Endometrial microvascular endothelial cells (primary cell): ENCODE data around the gene CUX1. TPM values are rescaled to one million over a fixed set of nuclear protein-coding genes. Genes with fewer than 3 reads are reported as not detected.
"Not testable (repeated sequence)": the region's sequence is repeated elsewhere in the genome, so short reads cannot be mapped to it uniquely, and the experiment has no call there.

Experiments
- in situ Hi-C: cut with HindIII; loops from 2 replicates; pipeline ENCODE4 v1.10.0; 2017; ENCODE audit warnings: low sequenced_read_pairs, low pct_unique_long_range_greater_than_20kb; ENCODE audit errors: inconsistent ontology term
- total RNA-seq: library from RNA; depleted of rRNA; stranded (reverse); fragments of >200 nt; gene quantifications from one replicate; pipeline ENCODE4 v1.2.3, GENCODE V29; 2015; ENCODE audit errors: inconsistent ontology term

CUX1 gene
- total RNA-seq, 1 donor from 2014 or later: 14.9 TPM

DNA sequence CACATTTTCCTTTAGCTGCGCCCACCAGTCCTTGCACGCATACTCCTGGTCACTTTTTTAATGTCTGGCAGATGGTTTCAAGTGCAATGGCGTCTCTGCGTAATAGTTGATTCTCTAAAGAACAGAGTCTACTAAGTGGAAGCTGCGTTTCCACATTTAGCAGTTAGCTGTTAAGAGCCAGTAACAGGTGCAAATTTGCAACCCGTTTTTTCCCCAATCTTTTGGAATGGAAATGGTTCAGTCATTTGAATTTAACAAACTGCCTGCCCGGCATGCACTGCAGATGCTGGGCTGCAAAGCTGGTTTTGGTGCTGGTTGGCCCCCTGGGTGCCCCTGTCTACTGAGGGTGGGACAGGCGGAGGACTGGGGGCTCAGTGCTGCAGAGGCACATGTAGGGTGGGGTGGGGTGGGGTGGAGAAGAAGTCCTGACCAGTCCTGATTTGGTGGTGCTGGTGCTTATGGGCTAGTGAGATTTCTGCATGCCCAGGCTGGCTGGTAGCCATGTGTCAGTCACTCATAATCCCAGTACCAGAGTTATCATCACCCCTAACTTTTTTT lies 43.9 kb downstream of the CUX1 start:
- in situ Hi-C loops: no loop called here

DNA sequence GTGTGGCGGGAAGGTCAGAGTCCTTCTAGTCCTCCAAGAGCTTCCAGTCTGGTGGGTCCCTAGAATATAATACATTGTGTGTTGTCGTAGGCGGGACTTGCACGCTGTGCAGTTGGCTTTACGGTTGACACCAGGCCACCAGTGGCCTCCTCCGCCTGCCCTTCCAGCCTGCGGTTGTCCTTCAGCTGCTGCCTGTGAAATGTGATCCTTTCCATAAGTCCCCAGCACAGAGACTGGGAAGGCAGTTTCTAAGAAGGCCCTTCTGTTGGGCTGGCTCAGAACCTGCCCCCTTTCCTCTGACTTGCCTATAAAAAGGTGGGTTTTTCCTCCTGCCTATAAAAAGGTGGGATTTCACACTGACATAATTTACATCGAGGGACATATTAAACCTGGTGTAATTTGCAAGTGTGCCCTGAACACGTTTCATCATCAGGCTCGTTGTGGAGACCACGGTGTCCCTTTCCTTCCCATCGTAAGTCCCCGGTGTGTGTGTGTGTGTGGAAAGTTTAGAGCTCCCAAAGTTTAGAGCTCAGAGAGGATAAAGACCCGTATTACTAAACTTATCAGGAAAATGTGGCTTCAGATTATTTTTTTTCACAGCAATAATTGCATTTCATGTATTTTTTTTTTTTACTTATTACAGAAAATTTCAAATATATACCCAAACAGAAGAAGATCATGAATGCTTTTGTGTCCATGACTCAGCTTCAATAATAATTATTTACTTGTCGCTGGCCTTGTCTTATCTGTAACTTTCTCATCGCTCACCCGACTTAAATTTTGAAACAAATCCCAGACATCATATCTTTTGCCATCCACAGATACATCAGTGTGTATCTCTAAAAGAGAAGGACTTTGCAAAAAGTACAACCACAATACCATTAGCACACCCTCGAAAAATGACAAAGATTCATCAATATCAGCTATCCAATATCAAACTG lies 45.1 kb downstream of the CUX1 start:
- in situ Hi-C loops: no loop called here

DNA sequence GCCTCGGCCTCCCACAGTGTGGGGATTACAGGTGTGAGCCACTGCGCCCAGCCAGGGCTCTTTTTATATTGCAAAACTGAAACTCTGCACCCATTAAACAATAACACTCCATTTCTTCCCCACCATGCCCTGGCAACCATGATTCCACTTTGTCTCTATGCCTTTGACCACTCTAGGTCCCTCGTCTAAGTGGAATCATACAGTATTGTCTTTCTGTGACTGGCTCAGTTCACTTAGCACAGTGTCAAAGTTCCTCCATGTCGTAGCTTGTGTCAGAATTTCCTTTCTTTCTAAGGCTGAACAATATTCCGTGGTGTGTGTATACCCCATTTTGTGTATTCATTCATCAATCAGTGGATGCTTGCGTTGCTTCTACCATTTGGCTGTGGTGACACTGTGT lies 46.2 kb downstream of the CUX1 start:
- in situ Hi-C loops: no loop called here

DNA sequence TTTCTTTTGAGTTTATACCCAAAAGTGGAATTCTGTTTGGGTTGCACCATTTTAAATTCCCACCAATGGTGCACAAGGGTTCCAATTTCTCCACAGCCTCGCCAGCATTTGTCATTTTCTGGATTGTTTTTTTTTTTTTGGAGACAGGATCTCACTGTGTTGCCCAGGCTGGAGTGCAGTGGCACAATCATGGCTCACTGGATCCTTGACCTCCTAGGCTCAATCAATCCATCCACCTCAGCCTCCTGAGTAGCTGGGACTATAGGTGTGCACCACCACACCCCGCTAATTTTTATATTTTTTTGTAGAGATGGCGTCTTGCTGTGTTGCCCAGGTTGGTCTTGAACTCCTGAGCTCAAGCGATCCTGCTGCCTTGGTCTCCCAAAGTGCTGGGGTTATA lies 46.6 kb downstream of the CUX1 start:
- in situ Hi-C loops: no loop called here

DNA sequence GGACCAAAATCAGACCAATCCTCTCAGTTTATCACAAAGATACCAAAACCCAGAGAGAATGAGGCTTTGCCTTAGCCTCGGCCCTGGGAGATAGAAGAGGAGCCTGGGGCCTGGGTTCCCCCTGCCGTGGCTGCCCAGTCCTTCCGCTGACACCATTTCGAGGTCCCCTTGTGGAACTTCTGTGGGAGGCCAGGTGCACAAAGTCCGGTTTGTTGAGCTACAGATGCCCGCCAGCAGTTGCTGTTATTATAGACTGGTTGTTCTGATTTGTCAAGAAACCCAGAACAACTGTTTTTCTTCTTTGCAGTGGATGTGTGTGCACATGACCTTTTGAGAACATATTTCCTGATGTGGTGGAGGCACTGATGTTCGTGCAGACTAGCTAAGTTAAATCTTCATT lies 47.6 kb downstream of the CUX1 start:
- in situ Hi-C loops: no loop called here

DNA sequence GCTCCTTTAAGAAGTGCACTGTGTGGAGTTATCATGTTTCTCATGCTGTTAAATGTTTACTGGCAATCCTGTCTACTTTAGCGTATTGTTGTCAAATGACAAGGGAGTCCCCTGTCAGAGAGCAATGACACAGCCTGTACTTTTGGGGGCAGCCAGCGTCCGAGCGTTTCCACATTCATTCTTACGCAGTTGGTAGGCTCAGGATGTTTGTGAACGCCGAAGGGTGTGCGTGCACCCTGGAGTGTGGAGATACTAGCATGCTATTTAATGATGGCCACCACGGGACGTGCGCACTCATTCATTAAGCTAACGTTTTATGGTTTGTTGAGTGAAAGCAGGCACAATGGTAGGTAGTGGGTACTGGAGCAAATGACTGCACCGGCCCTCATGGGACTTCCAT lies 48.0 kb downstream of the CUX1 start:
- in situ Hi-C loops: no loop called here

DNA sequence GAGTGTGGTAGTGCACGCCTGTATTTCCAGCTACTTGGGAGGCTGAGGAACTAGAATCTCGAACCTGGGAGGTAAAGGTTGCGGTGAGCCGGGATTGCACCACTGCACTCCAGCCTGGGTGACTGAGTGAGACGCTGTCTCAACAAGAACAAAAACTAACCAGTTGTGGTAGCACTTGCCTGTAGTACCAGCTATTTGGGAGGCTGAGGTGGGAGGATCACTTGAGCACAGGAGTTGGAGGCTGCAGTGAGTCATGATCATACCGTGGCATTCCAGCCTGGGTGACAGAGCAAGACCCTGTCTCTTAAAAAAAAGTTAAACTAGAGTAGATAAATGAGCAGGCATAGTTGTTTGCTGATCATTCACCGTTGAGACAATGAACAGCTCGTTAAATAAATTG lies 48.9 kb downstream of the CUX1 start:
- in situ Hi-C loops: no loop called here

DNA sequence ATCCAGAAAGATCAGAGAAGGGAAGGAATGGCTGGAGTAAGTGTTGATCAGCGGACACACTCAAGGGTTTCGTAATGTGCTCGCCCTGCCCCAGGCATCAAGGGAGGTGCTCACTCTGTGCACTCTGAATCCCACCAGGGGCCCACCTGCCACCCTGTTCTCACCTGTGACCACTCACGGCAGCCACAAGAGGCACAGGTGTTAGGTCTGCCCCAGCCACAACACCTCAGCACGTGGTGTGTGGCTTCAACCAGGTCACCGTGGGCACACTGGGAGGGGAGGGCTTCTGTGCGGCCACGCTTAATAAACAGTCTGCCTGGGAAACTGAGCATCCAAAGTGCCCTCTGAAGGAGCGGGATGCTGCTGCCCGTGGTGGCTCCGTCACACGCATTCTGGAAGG lies 49.8 kb downstream of the CUX1 start:
- in situ Hi-C loops: no loop called here

DNA sequence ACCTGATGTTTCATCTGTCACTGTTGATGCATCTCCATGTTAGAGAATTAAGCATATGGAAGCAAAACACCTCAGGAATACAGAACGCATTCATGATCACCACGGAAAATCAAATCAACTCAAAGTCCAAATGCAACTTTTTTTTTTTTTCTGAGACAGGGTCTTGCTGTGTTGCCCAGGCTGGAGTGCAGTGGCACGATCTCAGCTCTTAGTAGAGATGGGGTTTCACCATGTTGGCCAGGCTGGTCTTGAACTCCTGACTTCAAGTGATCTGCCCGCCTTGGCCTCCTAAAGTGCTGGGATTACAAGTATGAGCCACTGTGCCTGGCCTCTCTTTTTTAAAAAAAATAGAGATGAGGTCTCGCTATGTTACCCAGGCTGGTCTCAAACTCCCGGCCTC lies 50.3 kb downstream of the CUX1 start:
- in situ Hi-C loops: not testable (repeated sequence)

DNA sequence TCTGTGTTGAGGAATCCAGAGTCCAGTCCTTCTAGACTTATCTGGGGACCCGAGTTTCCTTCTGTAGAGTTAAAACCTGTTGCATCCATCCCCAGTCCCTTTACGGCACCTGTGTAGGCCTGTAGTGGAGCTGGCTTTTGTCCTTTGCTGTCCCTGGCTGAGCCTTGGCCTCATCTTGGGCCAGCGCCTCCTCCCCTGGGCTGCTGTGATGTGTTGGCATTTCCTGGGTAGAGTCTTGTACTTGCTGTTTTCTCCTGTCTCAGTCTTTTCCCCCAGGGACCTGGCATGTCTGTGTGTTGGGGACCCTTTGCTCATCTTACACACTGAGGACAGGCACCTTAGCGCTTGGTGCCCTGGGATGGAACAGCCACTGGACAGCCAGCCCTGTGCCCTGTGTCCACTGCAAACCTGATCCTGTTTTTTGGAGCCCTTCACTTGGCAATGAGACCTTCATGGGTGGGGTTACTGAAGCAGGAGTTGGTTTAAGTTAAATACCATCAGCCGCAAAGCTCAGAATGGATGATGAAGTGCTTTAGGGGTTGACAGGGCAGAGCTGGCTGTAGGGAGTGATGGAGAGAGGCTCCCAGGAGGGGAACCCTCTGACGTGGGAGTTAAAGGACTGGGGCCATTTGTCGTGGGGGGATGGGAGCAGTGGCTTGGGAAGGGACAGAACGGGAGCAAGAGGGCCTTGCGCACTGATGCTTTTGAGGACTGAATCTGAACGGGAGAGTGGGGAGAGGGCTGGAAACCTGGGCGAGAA lies 50.9 kb downstream of the CUX1 start:
- in situ Hi-C loops: no loop called here

DNA sequence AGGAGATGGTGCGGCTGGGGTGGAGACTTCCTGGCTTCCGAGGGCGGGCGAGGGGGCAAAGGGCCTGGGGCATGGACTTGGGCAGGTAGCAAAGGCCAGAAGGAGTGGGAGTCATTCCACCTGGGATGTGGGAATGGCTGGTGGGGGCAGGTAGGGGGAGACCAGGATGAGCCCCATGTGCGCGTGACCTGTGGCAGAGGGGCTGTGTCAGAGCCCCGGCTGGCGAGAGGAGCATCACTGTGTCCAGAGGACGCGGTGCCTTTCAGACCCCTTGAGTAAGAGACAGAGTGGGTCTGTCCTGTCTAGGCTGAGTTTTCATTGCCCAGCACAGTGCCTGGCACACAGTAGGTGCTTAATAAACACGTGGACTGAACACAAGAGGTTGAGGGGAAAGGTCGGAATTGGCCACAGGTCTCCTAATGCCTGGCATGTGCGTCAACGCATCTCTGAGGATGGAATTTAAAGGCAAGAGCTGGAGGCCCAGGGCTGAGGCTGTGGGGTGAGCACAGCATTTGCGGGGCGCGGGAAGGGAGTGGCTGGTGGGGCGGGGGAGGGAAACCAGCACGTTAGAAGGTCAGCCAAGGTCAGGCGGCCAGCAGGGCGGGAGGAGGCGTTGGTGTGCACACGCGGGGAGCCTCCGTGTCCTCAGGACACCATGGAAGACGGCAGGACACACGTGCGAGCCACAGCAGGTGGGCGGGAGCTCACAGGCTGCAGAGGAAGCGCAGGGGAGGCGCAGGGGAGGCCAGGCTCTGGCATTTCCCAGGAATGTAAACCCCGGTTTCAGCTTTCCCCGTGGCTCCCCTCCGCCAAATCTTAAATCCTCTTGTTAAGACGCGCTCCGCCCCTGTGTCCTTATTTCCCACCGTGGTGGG lies 51.8 kb downstream of the CUX1 start:
- in situ Hi-C loops: no loop called here

DNA sequence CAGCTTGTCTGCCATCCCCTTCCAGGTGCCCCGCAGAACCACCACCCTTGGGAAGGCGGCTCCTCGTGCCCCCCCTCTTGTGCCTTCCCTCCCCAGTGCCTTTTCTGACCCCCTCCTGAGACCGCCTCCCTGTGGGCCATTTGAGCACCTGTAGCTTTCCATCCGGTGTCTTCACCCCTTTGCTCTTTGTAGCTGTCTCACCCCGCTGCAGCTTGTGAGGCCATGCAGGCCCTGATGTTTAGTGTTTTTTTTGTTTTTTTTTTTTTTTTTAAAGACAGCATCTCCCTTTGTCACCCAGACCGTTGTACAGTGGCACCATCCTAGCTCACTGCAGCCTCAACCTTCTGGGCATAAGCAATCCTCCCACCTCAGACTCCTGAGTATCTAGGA lies 52.5 kb downstream of the CUX1 start:
- in situ Hi-C loops: no loop called here

DNA sequence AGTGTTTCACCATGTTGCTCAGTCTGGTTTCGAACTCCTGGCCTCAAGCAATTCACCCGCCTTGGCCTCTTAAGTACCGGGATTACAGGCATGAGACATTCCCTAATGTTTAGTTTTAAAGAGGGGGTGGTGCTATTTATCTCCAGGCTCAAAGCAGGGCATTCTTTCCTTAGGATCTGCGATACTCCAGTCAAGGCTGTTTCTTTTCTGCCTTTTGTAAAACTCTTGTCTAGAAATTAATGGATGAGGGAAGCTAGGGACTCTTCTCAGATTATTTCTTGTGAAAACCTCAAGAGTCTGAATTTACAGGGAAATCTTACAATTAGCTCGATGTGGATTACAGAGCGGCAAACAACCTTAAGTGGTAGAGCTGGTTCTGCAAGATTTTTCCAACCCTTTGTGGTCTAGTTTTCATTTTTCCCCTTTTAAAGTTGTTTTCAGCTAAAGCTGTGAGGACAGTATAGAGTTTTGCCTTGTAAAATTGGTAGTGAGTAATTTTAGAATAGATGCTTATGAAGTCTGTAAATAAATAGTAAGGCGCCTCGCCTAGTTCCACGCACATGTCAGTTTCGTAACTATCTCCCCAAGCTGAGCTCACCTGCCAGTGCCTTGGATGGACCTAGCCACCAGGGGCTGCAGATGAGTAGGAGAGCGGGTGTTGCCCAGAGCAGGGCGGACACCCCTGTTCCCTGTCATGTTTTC lies 53.1 kb downstream of the CUX1 start:
- in situ Hi-C loops: no loop called here

DNA sequence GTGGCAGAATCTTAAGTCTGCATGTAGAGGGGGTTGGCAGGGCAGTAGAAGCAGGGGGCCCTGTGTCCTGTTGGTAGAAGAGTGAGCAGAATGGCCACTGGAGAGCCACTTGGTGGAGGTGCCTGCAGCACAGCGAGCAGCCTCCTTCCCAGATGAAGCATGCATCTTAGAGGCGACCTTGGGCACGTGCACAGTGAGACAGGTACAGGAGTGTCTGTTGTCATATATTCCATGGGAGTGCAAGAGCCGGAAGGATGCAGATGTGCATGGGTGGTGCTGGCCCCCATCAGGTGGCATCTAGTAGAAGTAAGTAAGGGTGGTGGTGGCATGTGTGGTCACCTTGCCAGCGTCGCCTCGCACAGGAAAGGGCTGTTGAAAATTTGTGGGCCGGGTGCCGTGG lies 53.9 kb downstream of the CUX1 start:
- in situ Hi-C loops: no loop called here

DNA sequence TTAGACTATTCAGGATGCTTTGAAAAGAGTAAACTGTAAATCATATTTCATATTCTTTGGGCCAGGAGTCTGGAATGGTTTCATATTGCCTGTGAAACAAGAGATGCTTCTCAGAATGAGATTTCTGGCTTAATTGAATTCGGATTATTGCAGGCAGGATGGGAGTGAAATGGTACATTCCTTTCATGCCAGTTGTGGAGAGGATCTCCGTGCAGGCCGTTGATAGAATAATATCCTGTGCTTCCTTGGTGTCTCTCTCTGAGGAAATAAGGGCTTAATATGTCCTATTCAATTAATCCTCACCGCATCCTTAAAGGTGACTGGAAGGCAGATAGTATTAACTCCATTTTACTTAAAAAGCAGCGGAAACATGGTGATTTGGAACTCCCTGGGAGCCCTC lies 56.6 kb downstream of the CUX1 start:
- in situ Hi-C loops: no loop called here

DNA sequence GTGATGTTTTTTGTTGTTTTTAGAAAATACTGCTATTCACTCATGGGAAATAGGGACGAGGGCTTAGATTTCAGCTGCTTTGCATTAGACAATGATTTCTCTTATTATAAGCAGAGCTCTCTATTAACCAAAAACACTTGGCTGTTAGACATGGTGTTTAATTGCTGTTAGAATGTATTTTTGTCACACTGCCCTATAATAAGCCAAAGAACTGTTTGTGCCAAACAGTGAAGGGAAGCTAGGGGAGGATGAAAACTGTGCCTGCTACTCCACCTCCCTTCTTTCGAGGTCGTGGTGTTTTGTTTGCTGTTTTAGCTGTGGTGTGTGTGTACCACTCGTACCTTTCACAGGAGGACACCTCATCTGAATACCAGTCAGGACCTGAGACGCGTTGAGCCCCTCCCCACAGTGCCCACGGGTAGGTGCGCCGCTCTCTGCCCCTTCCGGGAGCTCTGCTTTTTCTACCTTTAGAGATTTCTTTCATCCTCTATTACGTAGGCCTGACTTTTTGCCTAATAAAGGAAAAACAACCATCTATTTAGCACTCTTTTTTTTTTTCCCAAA lies 57.9 kb downstream of the CUX1 start:
- in situ Hi-C loops: no loop called here

DNA sequence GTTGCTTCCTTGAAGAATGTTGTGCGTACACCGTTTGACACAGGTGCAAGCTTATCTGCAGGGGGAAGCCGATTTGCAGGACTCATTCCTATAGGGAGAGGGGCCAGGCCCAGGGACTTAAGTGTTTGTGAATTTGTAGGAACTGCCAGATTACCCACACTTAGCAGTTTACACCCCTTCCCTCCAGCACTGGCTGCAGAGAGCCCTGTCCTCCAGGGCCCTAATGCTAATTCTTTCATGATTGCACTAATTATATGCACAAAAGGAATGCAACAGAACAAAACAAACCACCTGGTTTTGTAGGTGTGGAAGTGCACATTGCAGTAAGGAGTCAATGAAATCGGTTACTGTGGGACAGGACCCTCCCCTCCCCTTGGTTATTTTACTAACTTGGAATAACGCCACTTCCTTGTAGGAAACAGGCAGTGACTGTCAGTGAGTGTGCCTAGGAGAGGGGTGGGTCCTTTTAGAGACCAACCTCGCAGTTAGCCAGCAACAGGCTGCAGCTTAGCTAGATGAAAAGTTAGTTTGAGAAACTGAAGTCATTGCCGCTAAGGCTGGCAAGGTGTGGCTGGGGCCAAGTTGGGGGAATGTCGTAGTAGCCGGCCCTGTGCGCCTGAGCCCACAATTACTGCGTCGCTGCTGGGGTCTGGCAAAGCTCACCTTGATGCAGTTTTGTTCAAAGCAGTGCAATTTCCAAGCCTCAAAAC lies 60.6 kb downstream of the CUX1 start:
- in situ Hi-C loops: no loop called here

DNA sequence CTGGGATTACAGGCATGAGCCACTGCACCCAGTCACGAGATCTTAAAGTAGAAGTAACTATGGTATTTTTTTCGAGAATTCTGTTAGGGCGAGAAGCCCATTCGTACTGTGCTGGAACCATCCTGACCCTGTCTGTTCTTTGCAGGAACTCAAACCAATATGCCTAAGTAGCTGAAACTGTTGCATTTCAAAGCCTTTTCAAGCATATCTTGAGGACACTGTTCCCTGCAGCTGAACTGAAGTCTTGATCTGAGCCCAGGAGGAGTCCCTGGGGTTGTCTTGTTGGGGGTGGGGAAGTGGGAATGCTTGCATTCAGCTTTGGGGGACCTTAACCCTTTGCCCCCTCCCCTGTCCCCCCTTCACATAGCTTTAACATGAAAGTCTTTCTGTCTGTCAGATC lies 61.5 kb downstream of the CUX1 start:
- in situ Hi-C loops: no loop called here
